Measurements from ENCODE around the gene KRT15.

KRT15 gene

GRCh38 chr17:41490000-41490990, 28.4 kb downstream of the KRT15 start:
- DNase-seq: no peak
- intact Hi-C loops (cut with DNase I): no loop called here

GRCh38 chr17:41489531-41489930, 29.2 kb downstream of the KRT15 start, which contains the start of gene KRT36:
Gene KRT36 (minus strand): TSS chr17:41489910. CDS start chr17:41489864, 46 bp downstream.
- intact Hi-C loops (cut with DNase I): no loop called here
- DNase-seq: no peak

GRCh38 chr17:41486809-41487530, 31.7 kb downstream of the KRT15 start:
- DNase-seq: peak in 7 of 42 donors; percentile 17 to 53 (median 26)
- intact Hi-C loops (cut with DNase I): no loop called here

GRCh38 chr17:41486316-41486715, 32.4 kb downstream of the KRT15 start:
- intact Hi-C loops (cut with DNase I): no loop called here
- DNase-seq: no peak

GRCh38 chr17:41484920-41485904, 33.5 kb downstream of the KRT15 start:
- intact Hi-C loops (cut with DNase I): no loop called here
- DNase-seq: no peak

GRCh38 chr17:41483991-41484826, 34.5 kb downstream of the KRT15 start:
- DNase-seq: no peak
- intact Hi-C loops (cut with DNase I): no loop called here

- peak in 1 of 42 donors; percentile 19 for DNase-seq
- intact Hi-C loops (cut with DNase I): no loop called here
Observed at GRCh38 chr17:41483531-41483930, 35.2 kb downstream of the KRT15 start.

GRCh38 chr17:41481036-41481435, 37.7 kb downstream of the KRT15 start, which contains the start of gene KRT35:
Gene KRT35 (minus strand): TSS chr17:41481151. CDS start chr17:41481097, 54 bp downstream.
- intact Hi-C loops (cut with DNase I): no loop called here
- peak in 1 of 42 donors; percentile 9 for DNase-seq

- DNase-seq: peak in 1 of 42 donors; percentile 22
- intact Hi-C loops (cut with DNase I): no loop called here
Observed at GRCh38 chr17:41480581-41480980, 38.1 kb downstream of the KRT15 start.

GRCh38 chr17:41480136-41480535, 38.6 kb downstream of the KRT15 start:
- DNase-seq: no peak
- intact Hi-C loops (cut with DNase I): no loop called here

GRCh38 chr17:41478237-41478636, 40.5 kb downstream of the KRT15 start:
- peak in 1 of 42 donors; percentile 17 for DNase-seq
- intact Hi-C loops (cut with DNase I): no loop called here

GRCh38 chr17:41476866-41477815, 41.5 kb downstream of the KRT15 start:
- peak in 1 of 42 donors; percentile 28 for DNase-seq
- intact Hi-C loops (cut with DNase I): no loop called here

GRCh38 chr17:41475421-41475820, 43.3 kb downstream of the KRT15 start:
- peak in 1 of 42 donors; percentile 11 for DNase-seq
- intact Hi-C loops (cut with DNase I): no loop called here

- DNase-seq: no peak
- intact Hi-C loops (cut with DNase I): no loop called here
Observed at GRCh38 chr17:41474863-41475262, 43.8 kb downstream of the KRT15 start.

- DNase-seq: no peak
- intact Hi-C loops (cut with DNase I): no loop called here
Observed at GRCh38 chr17:41468346-41468745, 50.3 kb downstream of the KRT15 start.

GRCh38 chr17:41467561-41467960, 51.1 kb downstream of the KRT15 start:
- intact Hi-C loops (cut with DNase I): no loop called here
- DNase-seq: no peak

- DNase-seq: no peak
- intact Hi-C loops (cut with DNase I): no loop called here
Observed at GRCh38 chr17:41466988-41467387, 51.7 kb downstream of the KRT15 start, which contains the start of gene KRT32. Gene KRT32 (minus strand): TSS chr17:41467386. CDS start chr17:41467325, 61 bp downstream.

All from head of caudate nucleus (tissue), 42 donors.